Left lobe of liver (tissue), 2 donors: ENCODE data around the gene CD9. TPM values are rescaled to one million over a fixed set of nuclear protein-coding genes. Genes with fewer than 3 reads are reported as not detected.
A peak's percentile ranks its signal among the peaks of the same experiment; 100 is the strongest.
"Not testable (repeated sequence)": the region's sequence is repeated elsewhere in the genome, so short reads cannot be mapped to it uniquely, and the experiment has no call there.

Experiments
- ATAC-seq: fragments of 200-7000 bp; cut with Tn5 transposase; one replicate; pipeline ENCODE4 v1.9.1; 2020; ENCODE audit warnings: mild to moderate bottlenecking, moderate library complexity
- DNase-seq: peaks from one replicate; pipeline ENCODE4 v3.0.0-alpha.2; 2020; ENCODE audit warnings: low spot score
- total RNA-seq: library from RNA; stranded (reverse); gene quantifications from one replicate; pipeline ENCODE4 v1.2.1, GENCODE V29; 2021
- donor health status: DM: no; HTN: no; CAD: no; lungs with moderate emphysema.
- donor health status: DM: no; HTN: yes; CAD: no.

The CD9 gene
- total RNA-seq, 1 donor from 2014 or later = 21.2 TPM

GRCh38 chr12:6198051-6198450 is 2.1 kb upstream of the CD9 start:
- ATAC-seq = no peak
- DNase-seq = no peak

- DNase-seq (no peak), ATAC-seq (no peak)
Observed at GRCh38 chr12:6198556-6198955, 1.6 kb upstream of the CD9 start.

GRCh38 chr12:6198985-6199530 is 1.1 kb upstream of the CD9 start:
- DNase-seq (no peak), ATAC-seq (no peak)

- ATAC-seq (no peak), DNase-seq (no peak)
Observed at GRCh38 chr12:6199531-6200255, 507 bp upstream of the CD9 start.

- DNase-seq (no peak), ATAC-seq (peak; percentile 53)
Observed at GRCh38 chr12:6201213-6201608, 1.0 kb downstream of the CD9 start.

- ATAC-seq (no peak), DNase-seq (no peak)
Observed at GRCh38 chr12:6201826-6202225, 1.6 kb downstream of the CD9 start.

- no peak for ATAC-seq
Observed at GRCh38 chr12:6202304-6202703, 2.1 kb downstream of the CD9 start.

GRCh38 chr12:6202846-6203245 is 2.6 kb downstream of the CD9 start:
- no peak for DNase-seq
- ATAC-seq = no peak

More at GRCh38 chr12:6202304-6202703, 2.1 kb downstream of the CD9 start:
- DNase-seq = no peak

GRCh38 chr12:6203601-6204000 is 3.4 kb downstream of the CD9 start:
- no peak for DNase-seq

GRCh38 chr12:6204533-6205143 is 4.4 kb downstream of the CD9 start:
- ATAC-seq = no peak
- DNase-seq = no peak

More at GRCh38 chr12:6203601-6204000, 3.4 kb downstream of the CD9 start:
- no peak for ATAC-seq

- DNase-seq (no peak), ATAC-seq (no peak)
Observed at GRCh38 chr12:6205144-6205539, 4.9 kb downstream of the CD9 start.

- no peak for DNase-seq
Observed at GRCh38 chr12:6205761-6206160, 5.6 kb downstream of the CD9 start.

GRCh38 chr12:6206327-6206726 is 6.1 kb downstream of the CD9 start:
- ATAC-seq (no peak), DNase-seq (no peak)

More at GRCh38 chr12:6205761-6206160, 5.6 kb downstream of the CD9 start:
- no peak for ATAC-seq

GRCh38 chr12:6207259-6207925 is 7.2 kb downstream of the CD9 start:
- no peak for ATAC-seq
- DNase-seq = no peak

- DNase-seq = no peak
- no peak for ATAC-seq
Observed at GRCh38 chr12:6208130-6208529, 7.9 kb downstream of the CD9 start.

- DNase-seq, ATAC-seq: not testable (repeated sequence)
Observed at GRCh38 chr12:6209428-6209827, 9.2 kb downstream of the CD9 start.

- ATAC-seq = no peak
- DNase-seq = no peak
Observed at GRCh38 chr12:6211421-6211869, 11.2 kb downstream of the CD9 start.

GRCh38 chr12:6212086-6212485 is 11.9 kb downstream of the CD9 start:
- DNase-seq (no peak), ATAC-seq (no peak)

- ATAC-seq (no peak), DNase-seq (no peak)
Observed at GRCh38 chr12:6213969-6214368, 13.8 kb downstream of the CD9 start.

- ATAC-seq (no peak), DNase-seq (no peak)
Observed at GRCh38 chr12:6214633-6215032, 14.4 kb downstream of the CD9 start.

GRCh38 chr12:6215120-6215807 is 15.1 kb downstream of the CD9 start:
- no peak for DNase-seq
- no peak for ATAC-seq
